RWPE2 (cell line): ENCODE measurements around the gene RTL1.

Experiments used
- ATAC-seq: fragments of 200-7000 bp; cut with Tn5 transposase; 3 replicates; pipeline ENCODE4 v1.9.1; 2021; ENCODE audit warnings: low read depth
- DNase-seq: peaks from one replicate; pipeline ENCODE4 v3.0.0-alpha.2; 2020; ENCODE audit warnings: low spot score
- H3K27ac ChIP-seq: fragments of 450-650 bp; 2 replicates; pipeline ENCODE4 v1.5.1; 2017; ENCODE audit warnings: mild to moderate bottlenecking; ENCODE audit not compliant: poor library complexity, severe bottlenecking
- H3K27me3 ChIP-seq: fragments of 250-450 bp; sonication (Bioruptor Pico); 2 replicates; pipeline ENCODE4 v1.5.1; 2021; ENCODE audit warnings: mild to moderate bottlenecking, moderate library complexity; ENCODE audit not compliant: insufficient read depth, poor library complexity, severe bottlenecking
- H3K36me3 ChIP-seq: fragments of 250-450 bp; sonication (Bioruptor Pico); 2 replicates; pipeline ENCODE4 v1.5.1; 2020; ENCODE audit warnings: low read depth, mild to moderate bottlenecking, moderate library complexity
- H3K4me1 ChIP-seq: fragments of 250-450 bp; sonication (Bioruptor Pico); 2 replicates; pipeline ENCODE4 v1.5.1; 2021; ENCODE audit warnings: mild to moderate bottlenecking, moderate library complexity; ENCODE audit not compliant: insufficient read depth, poor library complexity, severe bottlenecking
- H3K4me3 ChIP-seq: fragments of 250-450 bp; sonication (Bioruptor Pico); 2 replicates; pipeline ENCODE4 v1.5.1; 2021; ENCODE audit warnings: mild to moderate bottlenecking, moderate library complexity; ENCODE audit not compliant: severe bottlenecking
- H3K9me3 ChIP-seq: fragments of 250-450 bp; sonication (Bioruptor Pico); 2 replicates; pipeline ENCODE4 v1.5.1; 2021; ENCODE audit warnings: mild to moderate bottlenecking, moderate library complexity; ENCODE audit not compliant: severe bottlenecking
- TF ChIP-seq, protein P1 (sequence below): fragments of 450-650 bp; IDR thresholded peaks from one replicate; pipeline ENCODE4 v1.5.1; 2017; ENCODE audit warnings: mild to moderate bottlenecking, moderate library complexity; ENCODE audit not compliant: poor library complexity, severe bottlenecking

Gene RTL1

DNA sequence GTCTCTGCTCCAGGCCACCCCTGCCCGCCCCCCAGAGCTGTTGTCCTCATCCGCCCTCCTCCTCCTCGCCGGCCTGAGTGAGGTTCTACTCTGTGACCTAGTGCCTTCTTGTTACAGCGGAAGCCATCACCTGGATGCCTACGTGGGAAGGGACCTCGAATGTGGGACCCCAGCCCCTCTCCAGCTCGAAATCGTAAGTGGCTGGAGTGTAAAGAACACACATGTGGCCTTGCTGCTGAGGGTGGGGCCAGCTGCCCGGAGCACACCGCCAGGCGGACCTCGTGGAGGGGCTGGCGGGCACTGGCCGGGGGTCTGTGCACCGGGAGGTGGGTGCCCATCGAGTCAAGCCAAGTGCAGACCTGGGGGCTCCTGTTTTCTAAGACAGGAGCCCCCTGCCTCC is 58.2 kb downstream of the RTL1 start:
- no peak overlapping the region for H3K27ac ChIP-seq
- peaks cover 9% of the 10 kb centered on the region for H3K4me1 ChIP-seq
- H3K27me3 ChIP-seq = no peaks in the 10 kb centered on the region
- DNase-seq = peak; percentile 38
- H3K4me3 ChIP-seq = no peak overlapping the region
- ATAC-seq = no peak
- no peaks in the 10 kb centered on the region for H3K9me3 ChIP-seq
- H3K36me3 ChIP-seq = no peaks in the 10 kb centered on the region; the same call in 1 of the 2 replicates
- TF ChIP-seq, protein P1, sequence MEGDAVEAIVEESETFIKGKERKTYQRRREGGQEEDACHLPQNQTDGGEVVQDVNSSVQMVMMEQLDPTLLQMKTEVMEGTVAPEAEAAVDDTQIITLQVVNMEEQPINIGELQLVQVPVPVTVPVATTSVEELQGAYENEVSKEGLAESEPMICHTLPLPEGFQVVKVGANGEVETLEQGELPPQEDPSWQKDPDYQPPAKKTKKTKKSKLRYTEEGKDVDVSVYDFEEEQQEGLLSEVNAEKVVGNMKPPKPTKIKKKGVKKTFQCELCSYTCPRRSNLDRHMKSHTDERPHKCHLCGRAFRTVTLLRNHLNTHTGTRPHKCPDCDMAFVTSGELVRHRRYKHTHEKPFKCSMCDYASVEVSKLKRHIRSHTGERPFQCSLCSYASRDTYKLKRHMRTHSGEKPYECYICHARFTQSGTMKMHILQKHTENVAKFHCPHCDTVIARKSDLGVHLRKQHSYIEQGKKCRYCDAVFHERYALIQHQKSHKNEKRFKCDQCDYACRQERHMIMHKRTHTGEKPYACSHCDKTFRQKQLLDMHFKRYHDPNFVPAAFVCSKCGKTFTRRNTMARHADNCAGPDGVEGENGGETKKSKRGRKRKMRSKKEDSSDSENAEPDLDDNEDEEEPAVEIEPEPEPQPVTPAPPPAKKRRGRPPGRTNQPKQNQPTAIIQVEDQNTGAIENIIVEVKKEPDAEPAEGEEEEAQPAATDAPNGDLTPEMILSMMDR = no peak

DNA sequence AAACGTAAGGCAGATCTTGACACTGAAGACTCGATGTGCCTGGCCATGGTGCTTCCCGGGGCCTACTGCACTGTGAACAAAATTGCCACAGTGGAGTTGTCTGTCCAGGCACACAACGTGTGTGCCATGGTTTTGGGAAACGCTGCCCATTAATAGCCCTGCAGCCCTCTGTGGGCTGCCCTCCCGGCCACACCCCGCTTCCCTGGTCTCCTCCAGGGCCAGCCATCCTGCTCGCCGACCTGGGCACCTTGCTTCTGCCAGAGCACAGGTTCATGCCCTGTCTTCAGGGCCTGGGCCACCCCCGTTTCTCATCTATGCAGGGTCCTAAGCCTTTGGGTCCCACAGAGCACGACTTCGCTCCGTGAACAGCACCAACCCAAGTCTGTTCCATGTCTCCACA is 58.7 kb downstream of the RTL1 start:
- H3K27me3 ChIP-seq = no peaks in the 10 kb centered on the region
- TF ChIP-seq, protein P1 = no peak
- ATAC-seq = no peak
- no peaks in the 10 kb centered on the region; the same call in 1 of the 2 replicates for H3K36me3 ChIP-seq
- H3K27ac ChIP-seq = no peak overlapping the region
- H3K4me3 ChIP-seq = no peak overlapping the region
- H3K9me3 ChIP-seq = no peaks in the 10 kb centered on the region
- no peak for DNase-seq
- peaks cover 7% of the 10 kb centered on the region for H3K4me1 ChIP-seq

DNA sequence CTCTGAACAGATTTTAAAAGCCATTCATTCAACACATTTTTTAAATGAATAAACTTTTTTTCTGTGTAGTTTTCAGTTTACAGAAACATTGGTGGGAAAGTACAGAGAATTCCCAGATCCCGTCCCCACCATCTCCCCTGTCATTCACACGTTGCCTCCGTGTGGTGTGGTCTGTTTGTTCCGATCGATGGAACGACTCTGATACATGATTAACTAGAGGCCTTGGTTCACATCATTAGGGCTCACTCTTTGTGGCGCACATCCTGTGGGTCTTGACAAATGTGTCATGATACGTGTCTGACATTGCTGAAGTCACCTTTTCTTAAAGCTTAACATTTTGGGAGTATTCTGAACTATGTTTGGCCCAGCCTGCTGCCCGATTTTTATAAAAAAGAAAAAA is 59.1 kb downstream of the RTL1 start:
- TF ChIP-seq, protein P1 = no peak
- H3K36me3 ChIP-seq = peaks cover 3% of the 10 kb centered on the region; the same call in 1 of the 2 replicates
- H3K27me3 ChIP-seq = no peaks in the 10 kb centered on the region

DNA sequence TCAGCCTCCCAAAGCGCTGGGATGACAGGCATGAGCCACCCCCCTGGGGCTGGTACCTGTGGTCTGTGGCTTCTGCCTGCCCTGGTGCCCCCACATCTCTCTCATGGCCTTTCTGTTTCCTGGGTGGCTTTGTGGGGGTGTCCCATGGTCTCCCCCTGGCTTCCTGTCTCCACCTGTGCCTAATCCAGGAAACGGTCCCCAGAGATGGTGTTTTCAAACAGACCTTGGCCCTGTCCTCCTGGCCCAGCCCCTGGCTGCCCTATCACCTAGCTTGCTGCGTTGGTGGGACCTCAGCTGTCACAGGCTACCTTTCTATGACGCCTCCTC is 59.5 kb downstream of the RTL1 start:
- H3K9me3 ChIP-seq = no peaks in the 10 kb centered on the region
- H3K36me3 ChIP-seq = peaks cover 4% of the 10 kb centered on the region; the same call in 1 of the 2 replicates
- TF ChIP-seq, protein P1 = no peak
- DNase-seq (no peak), ATAC-seq (no peak)
- no peaks in the 10 kb centered on the region for H3K4me1 ChIP-seq
- H3K4me3 ChIP-seq = no peak overlapping the region
- H3K27me3 ChIP-seq = no peaks in the 10 kb centered on the region
- no peak overlapping the region for H3K27ac ChIP-seq

More for the DNA sequence above, 59.1 kb downstream of the RTL1 start:
- Histone ChIP-seq H3K9me3 (no peaks in the 10 kb centered on the region), H3K27ac (no peak overlapping the region), H3K4me1 (peaks cover 2% of the 10 kb centered on the region), H3K4me3 (no peak overlapping the region)
- ATAC-seq (no peak), DNase-seq (no peak)

DNA sequence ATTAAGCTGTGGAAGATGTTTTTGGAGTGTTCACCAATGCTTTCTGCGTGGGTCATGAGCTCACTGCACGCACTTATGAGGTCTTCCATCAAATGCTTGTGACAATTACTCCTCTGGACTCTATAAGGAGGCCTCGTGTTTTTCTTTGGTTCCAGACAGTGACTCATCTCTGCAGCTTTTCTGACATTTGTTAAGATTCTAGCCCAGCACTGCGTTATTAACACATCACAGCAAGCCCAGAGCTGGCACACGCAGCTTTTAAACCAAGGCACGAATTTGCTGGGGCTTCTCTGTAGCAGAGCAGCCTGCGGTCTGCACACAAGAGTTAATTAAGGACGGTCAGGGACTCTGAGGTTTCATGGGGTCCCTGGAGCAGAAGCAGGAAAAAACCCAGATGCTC is 60.7 kb downstream of the RTL1 start:
- Histone ChIP-seq H3K27me3 (no peaks in the 10 kb centered on the region), H3K4me3 (no peak overlapping the region), H3K27ac (no peak overlapping the region), H3K4me1 (no peaks in the 10 kb centered on the region), H3K9me3 (no peaks in the 10 kb centered on the region), H3K36me3 (peaks cover 7% of the 10 kb centered on the region)
- TF ChIP-seq, protein P1 = no peak
- ATAC-seq = peak; percentile 37; the same call in 2 of the 3 replicates
- no peak for DNase-seq
